Stimulated activated CD8-positive, alpha-beta memory T cell treated with anti-CD3 and anti-CD28 coated beads, Interleukin-12 subunit alpha, Interleukin-12 subunit beta, amount 100 ng/mL, for 4 hours (primary cell): ENCODE data around the gene HTT.

ENCODE experiments used
- DNase-seq: peaks from one replicate; pipeline ENCODE4 v3.0.0-alpha.2; 2020; ENCODE audit warnings: low read depth

The HTT gene

GRCh38 chr4:3250438-3250955, 176.0 kb downstream of the HTT start:
- DNase-seq: no peak

GRCh38 chr4:3250956-3251690, 176.6 kb downstream of the HTT start:
- no peak for DNase-seq

- DNase-seq: no peak
Measured at GRCh38 chr4:3251691-3252479, 177.4 kb downstream of the HTT start.

- no peak for DNase-seq
Measured at GRCh38 chr4:3252480-3252828, 178.0 kb downstream of the HTT start.

DNA sequence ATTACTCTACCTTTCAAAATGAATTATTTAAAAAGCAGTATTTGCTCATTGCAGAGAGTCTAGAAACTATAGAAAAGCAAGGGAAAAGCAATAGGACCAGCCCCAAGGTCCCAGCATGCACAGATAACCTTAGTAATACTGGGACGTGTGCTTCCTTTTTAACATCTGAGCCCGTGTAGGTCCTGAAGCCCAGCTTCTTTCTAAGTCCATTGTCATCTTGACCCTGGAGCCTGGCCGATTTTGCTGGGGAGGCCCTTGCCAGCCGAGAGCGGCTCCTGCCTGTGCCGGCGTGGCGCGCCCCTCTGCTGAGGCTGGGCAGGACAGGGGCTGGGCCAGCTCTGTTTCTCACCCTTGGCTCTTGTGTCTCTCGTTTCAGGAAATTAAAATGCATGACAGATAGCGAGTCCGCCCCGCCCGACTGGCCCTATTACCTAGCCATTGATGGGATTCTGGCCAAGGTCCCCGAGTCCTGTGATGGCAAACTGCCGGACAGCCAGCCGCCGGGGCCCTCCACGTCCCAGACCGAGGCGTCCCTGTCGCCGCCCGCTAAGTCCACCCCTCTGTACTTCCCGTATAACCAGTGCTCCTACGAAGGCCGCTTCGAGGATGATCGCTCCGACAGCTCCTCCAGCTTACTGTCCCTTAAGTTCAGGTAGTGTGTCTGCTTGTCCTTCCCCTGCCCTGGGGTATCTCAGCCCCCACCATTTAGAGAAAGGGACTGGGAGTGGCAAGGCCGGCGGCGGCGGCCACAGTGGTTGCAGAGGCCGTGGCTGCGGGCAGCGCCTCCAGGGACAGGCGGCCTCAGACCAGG, 178.6 kb downstream of the HTT start:
- no peak for DNase-seq

- DNase-seq: no peak
Measured at GRCh38 chr4:3253808-3254207, 179.3 kb downstream of the HTT start.

DNA sequence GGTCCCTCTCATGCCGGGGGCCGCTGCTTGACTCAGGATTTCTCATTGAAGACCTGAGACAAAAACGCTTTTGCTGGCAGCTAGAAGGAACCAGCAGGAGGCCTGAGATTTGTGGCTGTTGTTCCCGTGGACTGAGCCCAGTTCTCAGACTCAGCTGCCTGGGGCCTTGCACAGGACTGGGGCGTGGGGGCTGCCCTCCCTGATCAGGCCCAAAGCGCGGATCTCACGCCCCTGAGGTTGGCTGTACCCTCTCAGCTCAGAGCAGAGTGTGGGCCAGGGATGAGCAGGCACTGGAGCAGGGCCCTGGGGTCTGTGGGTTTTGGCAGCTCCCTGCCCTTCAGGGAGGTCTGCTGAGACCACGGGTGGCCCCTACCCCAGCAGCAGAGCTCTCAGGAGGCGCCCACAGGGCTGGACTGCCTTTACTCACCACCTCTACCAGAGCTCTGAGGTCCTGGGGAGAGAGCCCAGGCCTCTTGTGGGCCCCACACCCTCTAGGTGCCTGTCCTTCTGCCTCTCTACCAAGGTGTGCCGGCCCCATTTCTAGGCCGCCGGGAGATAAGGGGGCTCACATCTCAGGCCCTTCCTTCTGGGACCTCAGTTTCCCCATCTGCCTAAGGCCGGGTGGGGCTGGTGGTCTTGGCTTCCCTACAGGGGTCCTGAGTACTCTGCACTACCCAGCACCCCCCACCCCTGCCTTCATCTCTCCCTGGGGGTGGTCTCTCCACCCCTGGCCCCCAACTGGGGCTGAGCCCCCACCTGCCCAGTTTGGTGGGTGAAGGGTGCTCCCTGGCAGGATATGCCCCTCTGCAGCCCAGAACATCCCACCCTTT, 180.0 kb downstream of the HTT start:
- DNase-seq: no peak

DNA sequence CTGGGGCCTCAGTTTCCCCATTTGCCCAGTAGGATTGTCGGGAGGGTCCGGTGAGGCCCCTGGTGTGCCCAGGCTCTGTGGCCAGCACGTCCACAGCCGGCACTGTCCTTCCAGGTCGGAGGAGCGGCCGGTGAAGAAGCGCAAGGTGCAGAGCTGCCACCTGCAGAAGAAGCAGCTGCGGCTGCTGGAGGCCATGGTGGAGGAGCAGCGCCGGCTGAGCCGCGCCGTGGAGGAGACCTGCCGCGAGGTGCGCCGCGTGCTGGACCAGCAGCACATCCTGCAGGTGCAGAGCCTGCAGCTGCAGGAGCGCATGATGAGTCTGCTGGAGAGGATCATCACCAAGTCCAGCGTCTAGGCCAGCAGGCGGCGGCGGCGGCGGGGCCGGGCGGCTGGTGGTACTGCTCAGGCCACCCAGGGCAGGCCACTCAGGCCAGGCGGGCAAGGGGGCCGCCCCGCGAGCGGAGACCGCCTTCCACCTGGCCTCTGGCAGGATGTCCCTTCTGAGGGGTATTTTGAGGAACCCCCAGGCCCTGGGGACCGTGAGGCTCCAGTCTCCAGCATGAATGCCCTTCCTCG, 181.2 kb downstream of the HTT start:
- no peak for DNase-seq

DNA sequence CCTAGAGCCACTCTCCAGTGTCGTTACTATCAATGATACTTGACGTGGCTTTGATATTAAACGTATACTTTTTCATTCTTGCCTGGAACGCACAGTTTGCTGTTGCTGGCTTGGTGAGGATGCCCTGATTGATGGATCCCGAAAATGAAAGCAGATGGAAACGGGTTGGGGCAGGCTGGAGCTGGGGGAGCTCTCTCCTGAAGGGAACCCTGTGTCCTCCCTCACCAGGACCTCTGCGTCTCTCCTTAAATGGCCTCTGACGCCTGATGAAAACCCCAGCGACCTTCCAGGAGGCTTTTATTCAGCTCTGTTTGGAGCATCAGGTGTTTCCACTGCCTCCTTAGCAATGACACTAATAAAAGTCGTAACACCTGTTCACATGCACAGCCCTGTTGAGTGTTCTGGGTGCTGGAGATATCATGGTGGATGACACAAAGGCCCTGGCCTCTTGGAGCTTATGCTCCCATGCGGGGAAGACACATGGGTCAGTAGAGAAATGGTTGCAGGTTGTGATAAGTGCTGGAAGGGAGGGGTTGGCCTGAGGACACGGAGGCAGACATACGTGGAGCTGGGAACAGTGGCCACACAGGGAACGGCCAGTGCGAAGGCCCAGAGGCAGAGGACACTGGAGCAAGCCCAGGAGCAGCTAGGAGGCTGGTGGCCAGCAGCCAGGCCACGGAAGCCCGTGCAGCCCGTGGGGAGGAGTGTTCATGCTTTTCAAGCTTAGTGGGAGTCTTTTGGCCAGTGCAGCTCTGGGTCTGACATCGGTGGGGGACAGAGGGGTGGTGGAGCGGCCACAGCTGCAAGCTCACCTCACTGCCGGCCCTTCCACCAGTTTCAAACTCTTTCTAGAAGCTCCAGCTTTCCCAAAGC, 182.0 kb downstream of the HTT start:
- no peak for DNase-seq

- no peak for DNase-seq
Measured at GRCh38 chr4:3257103-3257555, 182.6 kb downstream of the HTT start.

GRCh38 chr4:3257556-3258482, 183.3 kb downstream of the HTT start:
- no peak for DNase-seq

- no peak for DNase-seq
Measured at GRCh38 chr4:3261411-3262207, 187.1 kb downstream of the HTT start.

DNA sequence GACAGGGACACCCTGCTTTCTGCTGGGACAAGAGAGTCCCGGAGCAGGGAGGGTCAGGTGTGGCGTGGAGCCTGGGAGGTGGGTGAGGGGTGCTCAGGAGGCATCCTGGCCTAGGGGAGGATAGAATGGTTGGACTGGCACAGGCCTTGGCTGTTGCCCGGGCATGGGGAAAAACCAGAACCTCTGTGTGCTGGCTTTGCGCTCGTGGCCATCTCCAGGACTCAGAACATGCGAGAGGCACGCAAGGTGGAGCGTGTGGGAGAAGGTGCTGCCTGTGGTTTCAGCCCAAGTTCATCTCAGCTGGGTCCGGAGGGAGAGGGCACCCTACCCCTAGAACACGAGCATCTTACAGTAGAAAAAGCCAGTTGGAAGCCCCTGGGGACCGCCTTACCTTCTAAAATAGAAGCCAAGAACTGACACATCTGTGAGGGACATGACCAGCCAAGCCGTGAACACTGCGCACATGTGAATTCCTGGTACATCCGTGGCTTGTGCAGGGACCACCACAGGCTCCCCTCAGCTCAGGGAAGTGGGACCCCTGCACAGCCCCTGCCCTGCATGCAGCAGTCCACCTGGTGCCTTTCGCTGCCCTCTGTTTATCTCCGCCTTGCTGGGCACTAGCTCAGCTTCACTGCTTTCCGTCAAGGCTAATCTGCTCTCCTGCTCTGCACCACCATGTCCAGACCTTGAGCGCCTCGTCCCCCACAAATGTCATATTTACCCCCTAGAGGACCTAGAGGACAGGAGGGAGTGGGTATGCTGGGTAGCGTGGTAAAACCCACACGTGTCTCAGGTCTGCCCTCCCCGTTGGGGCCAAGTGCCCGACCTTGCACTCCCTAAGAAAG, 187.9 kb downstream of the HTT start:
- no peak for DNase-seq

DNA sequence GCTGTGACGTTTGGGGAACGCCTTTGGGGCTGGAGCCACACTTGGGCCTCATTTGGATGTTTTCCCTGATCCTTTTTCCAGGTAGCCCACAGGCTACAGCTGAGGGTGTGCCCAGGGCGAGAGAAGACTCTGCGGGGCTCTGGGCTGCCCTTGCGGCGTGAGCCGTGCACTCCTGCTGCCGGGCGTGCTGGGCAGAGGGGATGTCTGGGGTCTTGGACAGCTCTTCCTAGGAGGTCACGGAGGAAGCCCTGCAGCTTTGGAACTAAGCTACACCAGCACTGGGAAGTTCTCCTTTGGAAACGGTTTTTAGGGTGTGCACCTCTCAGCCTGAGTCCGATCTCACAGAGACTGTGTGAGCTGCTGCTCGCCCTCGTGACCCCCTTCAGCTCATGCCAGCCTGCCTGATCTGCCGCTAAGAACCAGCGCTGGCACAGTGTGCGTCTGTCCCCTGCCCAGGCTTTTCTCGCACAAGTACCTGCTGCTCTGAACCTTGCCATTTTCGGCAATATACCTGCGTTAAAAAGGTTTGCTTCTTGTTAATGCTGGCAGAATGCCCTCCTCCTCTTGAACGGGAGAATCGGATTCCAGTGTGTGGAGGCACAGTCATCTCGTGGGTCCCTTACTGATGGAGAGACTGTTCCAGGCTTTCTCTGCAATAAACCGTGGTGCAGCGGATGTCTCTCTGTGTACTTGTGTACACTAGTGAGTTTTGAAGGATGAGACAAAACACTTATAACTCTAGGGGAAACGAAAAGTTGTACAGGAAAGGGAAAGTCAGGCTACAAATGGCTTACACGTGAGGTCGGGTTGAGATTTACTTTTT, 188.8 kb downstream of the HTT start:
- DNase-seq: no peak

GRCh38 chr4:3263876-3264193, 189.4 kb downstream of the HTT start:
- no peak for DNase-seq

GRCh38 chr4:3266076-3266475, 191.6 kb downstream of the HTT start:
- DNase-seq: no peak
